ENCODE data around the gene MROH2A. TPM values are rescaled to one million over a fixed set of nuclear protein-coding genes. Genes with fewer than 3 reads are reported as not detected.

The MROH2A gene
- total and polyA plus RNA-seq, 4 donors, result 0.80 TPM; not detected in 3

DNA sequence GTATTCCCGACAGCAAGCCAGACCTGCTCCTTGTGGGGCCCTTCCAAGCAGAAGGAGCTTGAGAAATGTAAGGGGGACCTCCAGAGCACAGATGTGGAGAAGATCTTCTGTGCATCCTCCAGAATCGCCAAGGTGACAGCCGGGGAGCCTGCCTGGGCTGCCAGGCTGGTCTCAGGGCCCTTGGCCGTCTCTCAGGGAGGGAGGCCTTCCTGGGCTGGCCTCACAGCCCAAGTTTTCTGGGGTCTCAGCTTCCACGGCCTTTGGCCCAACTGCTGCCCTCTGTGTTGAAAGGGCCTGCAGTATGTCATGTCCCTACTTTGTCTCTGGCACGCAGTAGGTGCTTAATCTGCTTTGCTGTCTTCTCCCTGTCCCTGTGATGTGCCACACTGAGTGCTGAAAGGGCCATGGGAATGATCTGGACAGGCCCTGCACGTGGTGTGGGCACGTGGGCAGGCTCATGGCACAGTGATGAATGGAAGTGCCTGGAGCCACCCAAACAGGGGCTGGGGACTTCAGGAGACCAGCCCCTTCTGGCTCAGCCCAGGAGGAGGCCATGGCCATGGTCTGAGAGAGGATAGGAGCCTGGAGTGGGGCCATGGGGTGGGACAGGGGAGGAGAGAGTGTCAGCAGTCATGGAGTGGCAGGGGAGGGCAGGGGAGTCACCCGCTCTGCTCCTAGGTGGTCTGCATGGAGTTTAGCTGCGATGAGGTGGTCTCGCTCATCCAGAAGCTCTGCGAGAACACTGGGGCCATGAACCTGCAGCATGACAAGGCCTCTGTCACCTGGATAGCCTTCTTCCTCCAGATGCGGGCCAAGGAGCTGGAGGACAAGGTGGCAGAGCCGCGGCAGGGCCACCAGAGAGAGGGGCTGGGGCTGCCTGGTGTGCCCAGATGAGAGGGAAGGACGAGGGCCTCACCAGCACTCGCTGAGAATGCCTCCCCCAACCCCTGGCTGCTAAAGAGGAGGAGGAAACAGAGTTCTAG lies 40.8 kb downstream of the MROH2A start:
- peaks cover 0 to 2% (median 0%) of the 10 kb centered on the region in 4 donors for H3K9me3 ChIP-seq (ENCODE audit: control insufficient read depth in 4 of 4, insufficient read depth in 3 of 4, low read length in 3 of 4)
- no peaks in the 10 kb centered on the region for H3K27me3 ChIP-seq (ENCODE audit: control insufficient read depth in 3 of 3, insufficient read depth in 3 of 3, low read length in 2 of 3)
- DNase-seq (no peak), ATAC-seq (ENCODE audit: insufficient read depth, low FRiP score) (no peak)
- no peaks in the 10 kb centered on the region for H3K4me1 ChIP-seq (ENCODE audit: control insufficient read depth in 5 of 5, insufficient read depth in 5 of 5, low read length in 5 of 5)
- H3K27ac ChIP-seq (ENCODE audit: low read depth in 1 of 2, low read length in 1 of 2), result no peak overlapping the region
- 75 to 85% methylated on average over 17 of the region's 17 CpGs for WGBS, 2 donors
- TF ChIP-seq, protein P1, sequence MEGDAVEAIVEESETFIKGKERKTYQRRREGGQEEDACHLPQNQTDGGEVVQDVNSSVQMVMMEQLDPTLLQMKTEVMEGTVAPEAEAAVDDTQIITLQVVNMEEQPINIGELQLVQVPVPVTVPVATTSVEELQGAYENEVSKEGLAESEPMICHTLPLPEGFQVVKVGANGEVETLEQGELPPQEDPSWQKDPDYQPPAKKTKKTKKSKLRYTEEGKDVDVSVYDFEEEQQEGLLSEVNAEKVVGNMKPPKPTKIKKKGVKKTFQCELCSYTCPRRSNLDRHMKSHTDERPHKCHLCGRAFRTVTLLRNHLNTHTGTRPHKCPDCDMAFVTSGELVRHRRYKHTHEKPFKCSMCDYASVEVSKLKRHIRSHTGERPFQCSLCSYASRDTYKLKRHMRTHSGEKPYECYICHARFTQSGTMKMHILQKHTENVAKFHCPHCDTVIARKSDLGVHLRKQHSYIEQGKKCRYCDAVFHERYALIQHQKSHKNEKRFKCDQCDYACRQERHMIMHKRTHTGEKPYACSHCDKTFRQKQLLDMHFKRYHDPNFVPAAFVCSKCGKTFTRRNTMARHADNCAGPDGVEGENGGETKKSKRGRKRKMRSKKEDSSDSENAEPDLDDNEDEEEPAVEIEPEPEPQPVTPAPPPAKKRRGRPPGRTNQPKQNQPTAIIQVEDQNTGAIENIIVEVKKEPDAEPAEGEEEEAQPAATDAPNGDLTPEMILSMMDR (IDR thresholded peaks at IDR 0.05; ENCODE audit: control extremely low read depth, extremely low read depth), result no peak
- H3K36me3 ChIP-seq (ENCODE audit: control insufficient read depth in 4 of 4, insufficient read depth in 4 of 4, low read length in 4 of 4), result no peaks in the 10 kb centered on the region
- no peak overlapping the region for H3K4me3 ChIP-seq
- no peak overlapping the region for H3K9ac ChIP-seq (ENCODE audit: insufficient read depth in 1 of 2, low read length in 2 of 2)

DNA sequence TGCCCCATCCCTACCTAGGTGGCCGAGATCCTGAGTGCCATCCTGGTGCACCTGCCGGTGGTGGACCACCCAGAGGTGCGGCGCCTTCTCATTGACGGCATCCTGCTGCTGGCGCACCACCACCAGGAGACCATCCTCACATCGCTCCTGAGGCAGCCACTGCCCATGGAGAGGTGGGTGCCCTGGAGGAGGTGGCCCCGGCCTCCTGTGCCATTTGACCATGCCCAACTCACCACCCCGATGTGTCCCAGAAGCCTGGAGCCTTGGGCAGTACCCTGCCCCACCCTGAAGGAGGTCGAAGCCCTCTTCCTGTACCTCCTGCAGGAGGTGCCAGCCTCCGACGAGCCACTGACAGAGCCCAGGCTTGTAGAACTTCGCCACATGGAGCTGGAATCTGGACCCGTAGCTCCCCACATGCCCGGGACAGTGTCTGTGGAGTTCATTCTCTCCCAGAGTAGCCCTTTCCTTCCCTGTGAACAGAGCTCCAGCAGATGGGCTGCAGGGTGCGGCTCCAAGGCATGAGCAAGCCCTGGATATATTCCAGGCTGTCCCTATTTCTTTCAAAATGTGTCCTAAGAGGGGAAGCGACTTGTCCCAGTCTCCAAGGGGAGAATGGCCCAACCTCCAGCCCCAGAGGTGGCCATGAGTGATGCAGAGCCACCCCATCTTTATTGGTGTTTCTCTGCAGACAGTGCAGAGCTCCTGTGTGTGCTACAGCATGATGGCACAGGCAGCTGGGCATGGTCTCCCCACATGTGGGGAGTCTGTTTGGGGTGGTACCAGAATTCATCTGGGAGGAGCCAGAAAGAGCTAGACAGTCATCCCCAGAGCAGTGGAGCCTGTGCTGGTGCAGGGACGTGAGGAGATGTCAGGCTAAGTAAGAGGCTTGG lies 42.0 kb downstream of the MROH2A start:
- 86 to 90% methylated on average over 18 of the region's 18 CpGs for WGBS, 2 donors
- no peaks in the 10 kb centered on the region for H3K36me3 ChIP-seq (ENCODE audit: control insufficient read depth in 4 of 4, insufficient read depth in 4 of 4, low read length in 4 of 4)
- no peaks in the 10 kb centered on the region for H3K27me3 ChIP-seq (ENCODE audit: control insufficient read depth in 3 of 3, insufficient read depth in 3 of 3, low read length in 2 of 3)
- H3K4me1 ChIP-seq (ENCODE audit: control insufficient read depth in 5 of 5, insufficient read depth in 5 of 5, low read length in 5 of 5), result no peaks in the 10 kb centered on the region
- peaks cover 0 to 2% (median 0%) of the 10 kb centered on the region in 4 donors for H3K9me3 ChIP-seq (ENCODE audit: control insufficient read depth in 4 of 4, insufficient read depth in 3 of 4, low read length in 3 of 4)
- no peak for DNase-seq
- H3K27ac ChIP-seq (ENCODE audit: low read depth in 1 of 2, low read length in 1 of 2), result no peak overlapping the region
- H3K4me3 ChIP-seq, result no peak overlapping the region
- no peak for ATAC-seq (ENCODE audit: insufficient read depth, low FRiP score)
- TF ChIP-seq, protein P1 (IDR thresholded peaks at IDR 0.05; ENCODE audit: control extremely low read depth, extremely low read depth), result no peak
- no peak overlapping the region for H3K9ac ChIP-seq (ENCODE audit: insufficient read depth in 1 of 2, low read length in 2 of 2)

DNA sequence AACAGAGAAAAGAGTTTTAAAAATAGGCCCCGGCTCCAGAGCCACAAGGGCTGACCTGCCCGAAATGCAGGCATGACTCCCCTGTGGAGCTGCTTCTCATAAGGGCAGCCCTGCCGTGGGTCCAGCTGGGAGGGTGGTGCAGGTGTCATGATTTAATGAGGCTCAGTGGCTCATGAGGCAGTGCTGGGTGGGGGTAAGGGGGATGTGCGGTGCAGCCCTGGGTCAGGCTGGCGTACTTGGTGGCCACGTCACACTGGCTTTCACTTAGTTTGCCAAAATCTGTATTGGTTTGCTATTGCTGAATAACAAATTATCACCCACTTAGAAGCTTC lies 42.6 kb downstream of the MROH2A start:
- TF ChIP-seq, protein P1 (IDR thresholded peaks at IDR 0.05; ENCODE audit: control extremely low read depth, extremely low read depth), result no peak
- ATAC-seq (ENCODE audit: insufficient read depth, low FRiP score) (no peak), DNase-seq (no peak)
- Histone ChIP-seq H3K9me3 (ENCODE audit: control insufficient read depth in 4 of 4, insufficient read depth in 3 of 4, low read length in 3 of 4) (peaks cover 0 to 2% (median 0%) of the 10 kb centered on the region in 4 donors), H3K4me1 (ENCODE audit: control insufficient read depth in 5 of 5, insufficient read depth in 5 of 5, low read length in 5 of 5) (no peaks in the 10 kb centered on the region), H3K27me3 (ENCODE audit: control insufficient read depth in 3 of 3, insufficient read depth in 3 of 3, low read length in 2 of 3) (no peaks in the 10 kb centered on the region), H3K4me3 (no peak overlapping the region), H3K36me3 (ENCODE audit: control insufficient read depth in 4 of 4, insufficient read depth in 4 of 4, low read length in 4 of 4) (no peaks in the 10 kb centered on the region), H3K9ac (ENCODE audit: insufficient read depth in 1 of 2, low read length in 2 of 2) (no peak overlapping the region), H3K27ac (ENCODE audit: low read depth in 1 of 2, low read length in 1 of 2) (no peak overlapping the region)
- 85 to 90% methylated on average over 6 of the region's 6 CpGs for WGBS, 2 donors
